EH (cell line): ENCODE data around the gene DDX25.
A peak's percentile ranks its signal among the peaks of the same experiment; 100 is the strongest.

Source experiments
- DNase-seq: peaks from one replicate; pipeline ENCODE4 v3.0.0-alpha.2; 2015; ENCODE audit warnings: low read depth

The DDX25 gene

GRCh38 chr11:125935618-125936199 lies 31.4 kb downstream of the DDX25 start:
- peak; percentile 5 for DNase-seq

DNA sequence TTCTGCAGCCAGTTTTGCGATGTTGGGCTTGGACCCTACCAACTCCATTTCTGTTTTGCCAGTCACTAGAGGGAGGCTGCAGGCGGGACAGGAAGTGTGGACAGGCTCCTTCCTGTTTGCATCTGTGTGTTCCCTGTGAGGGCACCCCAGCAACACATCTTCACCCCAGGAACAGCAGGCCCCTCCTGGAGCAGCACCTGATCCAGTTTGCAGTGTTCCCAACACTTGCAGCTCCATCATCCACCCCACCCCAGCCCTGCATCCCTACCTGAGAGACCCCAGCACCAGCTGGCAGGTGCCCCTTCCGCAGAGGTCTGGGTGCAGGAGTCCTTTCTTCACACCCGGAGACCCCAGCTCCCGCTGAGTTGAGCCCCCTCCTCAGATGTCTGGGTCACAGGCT lies 34.1 kb downstream of the DDX25 start:
- no peak for DNase-seq

GRCh38 chr11:125939081-125939521 lies 34.8 kb downstream of the DDX25 start:
- no peak for DNase-seq

GRCh38 chr11:125940145-125940544 lies 35.8 kb downstream of the DDX25 start:
- DNase-seq = no peak

- no peak for DNase-seq
Measured at GRCh38 chr11:125941267-125941618, 36.9 kb downstream of the DDX25 start.

- peak; percentile 18 for DNase-seq
Measured at GRCh38 chr11:125941619-125942611, 37.6 kb downstream of the DDX25 start.

GRCh38 chr11:125942771-125943428 lies 38.6 kb downstream of the DDX25 start:
- DNase-seq = no peak

DNA sequence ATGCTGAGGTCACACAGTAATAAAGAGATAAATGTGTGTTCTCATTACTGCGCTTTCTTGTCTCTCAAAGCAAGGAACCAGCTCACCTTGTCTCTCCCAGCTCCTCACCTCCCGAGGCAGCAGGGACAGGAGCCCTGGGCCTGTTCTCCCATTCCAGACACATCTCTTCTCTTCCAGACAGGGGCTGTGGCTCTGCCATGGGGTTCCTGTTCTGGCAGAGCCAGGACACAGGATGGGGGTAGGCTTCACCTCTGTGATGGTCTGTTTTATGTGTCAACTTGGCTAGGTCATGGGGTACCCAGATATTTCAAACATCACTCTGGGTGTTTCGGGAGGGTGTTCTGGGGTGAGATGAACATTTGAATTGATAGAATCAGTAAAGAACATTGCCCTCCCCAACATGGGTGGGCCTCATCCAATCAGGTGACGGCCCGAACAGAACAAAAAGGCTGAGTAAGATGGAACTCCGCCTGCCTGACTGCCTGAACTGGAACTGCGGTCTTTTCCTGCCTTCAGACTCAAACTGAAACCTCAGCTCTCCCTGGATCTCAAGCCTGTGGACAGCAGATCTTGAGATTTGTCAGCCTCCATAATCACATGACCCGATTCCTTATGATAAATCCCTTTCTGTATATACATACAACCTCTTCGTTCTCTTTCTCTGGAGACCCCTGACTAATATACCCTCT lies 39.5 kb downstream of the DDX25 start:
- no peak for DNase-seq

GRCh38 chr11:125944350-125945010 lies 40.2 kb downstream of the DDX25 start:
- DNase-seq = no peak

DNA sequence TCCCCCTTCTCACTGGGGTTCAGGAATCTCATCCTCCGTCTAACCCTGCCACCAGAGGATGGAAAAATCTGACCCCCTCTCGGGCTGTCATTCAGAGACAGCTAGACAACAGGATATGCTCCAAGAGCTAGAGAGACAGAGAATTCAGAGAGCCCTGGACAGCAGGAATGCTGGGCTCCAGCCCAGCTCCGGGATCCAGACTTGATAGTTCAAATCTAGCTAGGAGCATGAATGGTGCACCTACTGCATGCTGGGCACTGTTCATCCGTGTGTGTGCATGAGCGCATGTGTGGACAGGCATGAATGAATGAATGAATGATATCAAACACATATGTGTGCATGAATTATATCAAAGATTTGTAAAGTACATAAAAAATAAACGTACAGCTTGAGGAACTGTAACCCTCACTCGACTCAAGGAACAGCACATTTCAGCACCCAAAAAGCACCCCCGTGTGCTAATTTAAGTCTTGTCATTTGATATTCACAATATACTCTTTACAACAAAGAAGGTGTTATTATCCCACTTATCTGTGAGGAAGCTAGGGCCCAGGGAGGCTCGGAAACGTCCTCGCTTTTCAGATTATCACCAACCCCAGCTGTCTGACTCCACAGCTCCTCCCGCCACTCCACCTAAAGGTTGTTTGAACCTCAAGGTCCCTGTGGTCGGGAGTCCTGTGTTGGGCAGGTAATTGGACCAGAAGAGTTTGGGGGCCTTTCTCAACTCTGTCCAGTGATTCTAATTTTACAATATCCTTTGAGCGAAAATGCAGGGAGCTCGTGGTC lies 40.9 kb downstream of the DDX25 start:
- DNase-seq = no peak

GRCh38 chr11:125945797-125946520 lies 41.7 kb downstream of the DDX25 start, which contains the start of gene VSIG10L2:
VSIG10L2 (plus strand) TSS chr11:125946044; CDS start chr11:125946056, 12 bp downstream.
- DNase-seq = no peak

DNA sequence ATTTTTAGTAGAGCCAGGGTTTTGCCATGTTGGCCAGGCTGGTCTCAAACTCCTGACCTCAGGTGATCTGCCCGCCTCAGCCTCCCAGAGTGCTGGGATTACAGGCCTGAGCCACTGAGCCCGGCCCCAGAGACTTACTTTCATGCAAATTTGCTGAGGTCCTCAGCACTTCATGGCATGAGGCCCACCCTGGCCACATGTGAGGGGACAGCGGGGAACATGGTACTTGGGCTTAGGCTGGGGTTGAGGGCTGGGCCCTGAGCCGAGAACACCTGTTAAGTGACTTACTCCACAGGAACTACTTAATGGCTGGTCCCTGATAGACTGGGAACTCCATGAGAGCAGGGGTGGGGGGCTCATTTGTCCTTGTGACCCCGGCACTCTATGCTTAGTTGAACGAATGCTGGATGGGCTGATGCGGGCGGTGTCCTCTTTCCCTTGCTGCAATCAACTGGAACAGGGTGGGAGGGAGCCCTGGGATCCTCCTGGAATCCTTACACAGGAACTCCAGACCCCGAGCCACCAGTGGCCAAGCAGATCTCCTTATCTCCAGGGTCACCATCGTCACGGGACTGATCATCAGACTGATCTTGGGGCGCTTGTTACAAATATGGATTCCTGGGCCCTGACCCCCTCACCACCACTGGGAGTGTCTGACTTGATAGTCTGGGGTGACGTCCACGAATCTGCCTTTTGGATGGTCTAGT lies 42.6 kb downstream of the DDX25 start:
- no peak for DNase-seq

- no peak for DNase-seq
Measured at GRCh38 chr11:125947419-125948277, 43.3 kb downstream of the DDX25 start.

GRCh38 chr11:125948278-125949051 lies 44.2 kb downstream of the DDX25 start:
- no peak for DNase-seq

- DNase-seq = no peak
Measured at GRCh38 chr11:125949271-125950177, 45.2 kb downstream of the DDX25 start.

GRCh38 chr11:125950178-125950490 lies 45.8 kb downstream of the DDX25 start:
- DNase-seq = no peak
